ENCODE data around the gene FSTL5.

The FSTL5 gene

DNA sequence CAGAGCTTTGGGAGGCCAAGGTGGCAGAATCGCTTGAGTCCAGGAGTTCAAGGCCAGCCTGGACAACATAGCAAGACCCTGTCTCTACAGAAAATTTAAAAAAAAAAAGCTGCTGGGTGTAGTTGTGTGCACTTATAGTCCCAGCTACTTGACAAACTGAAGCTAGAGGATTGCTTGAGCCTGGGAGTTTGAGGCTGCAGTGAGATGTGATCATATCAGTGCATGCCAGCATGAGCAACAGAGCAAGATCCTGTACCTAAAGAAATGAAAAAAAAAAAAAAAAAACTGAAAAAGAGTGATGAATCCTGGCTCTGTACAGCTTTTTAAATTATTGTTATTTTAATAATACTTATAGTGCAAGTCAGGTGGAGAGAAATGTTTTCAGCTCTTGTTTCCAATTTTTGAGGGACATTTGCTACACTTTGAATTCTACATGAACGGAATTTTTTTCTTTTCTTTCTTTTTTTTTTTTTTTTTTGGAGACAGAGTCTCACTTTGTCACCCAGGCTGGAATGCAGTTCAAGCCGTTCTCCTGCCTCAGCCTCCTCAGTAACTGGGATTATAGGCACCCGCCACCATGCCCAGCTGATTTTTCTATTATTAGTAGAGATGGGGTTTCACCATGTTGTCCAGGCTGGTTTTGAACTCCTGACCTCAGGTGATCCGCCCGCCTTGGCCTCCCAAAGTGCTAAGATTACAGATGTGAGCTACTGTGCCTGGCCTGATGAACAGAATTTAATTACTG is 215.6 kb downstream of the FSTL5 start:
- TF ChIP-seq SIN3A (IDR thresholded peaks at IDR 0.05; ENCODE audit: borderline replicate concordance, insufficient read depth, low read length) (no peak), TAF1 (IDR thresholded peaks at IDR 0.05; ENCODE audit: borderline replicate concordance, insufficient read depth, low read length) (no peak), FOXP2 (optimal IDR thresholded peaks at IDR 0.05; ENCODE audit: borderline replicate concordance, extremely low read depth, extremely low read length, insufficient read depth) (no peak), POLR2AphosphoS5 (IDR thresholded peaks at IDR 0.05; ENCODE audit: low read depth, low read length) (no peak)
- TF ChIP-seq, protein P1, sequence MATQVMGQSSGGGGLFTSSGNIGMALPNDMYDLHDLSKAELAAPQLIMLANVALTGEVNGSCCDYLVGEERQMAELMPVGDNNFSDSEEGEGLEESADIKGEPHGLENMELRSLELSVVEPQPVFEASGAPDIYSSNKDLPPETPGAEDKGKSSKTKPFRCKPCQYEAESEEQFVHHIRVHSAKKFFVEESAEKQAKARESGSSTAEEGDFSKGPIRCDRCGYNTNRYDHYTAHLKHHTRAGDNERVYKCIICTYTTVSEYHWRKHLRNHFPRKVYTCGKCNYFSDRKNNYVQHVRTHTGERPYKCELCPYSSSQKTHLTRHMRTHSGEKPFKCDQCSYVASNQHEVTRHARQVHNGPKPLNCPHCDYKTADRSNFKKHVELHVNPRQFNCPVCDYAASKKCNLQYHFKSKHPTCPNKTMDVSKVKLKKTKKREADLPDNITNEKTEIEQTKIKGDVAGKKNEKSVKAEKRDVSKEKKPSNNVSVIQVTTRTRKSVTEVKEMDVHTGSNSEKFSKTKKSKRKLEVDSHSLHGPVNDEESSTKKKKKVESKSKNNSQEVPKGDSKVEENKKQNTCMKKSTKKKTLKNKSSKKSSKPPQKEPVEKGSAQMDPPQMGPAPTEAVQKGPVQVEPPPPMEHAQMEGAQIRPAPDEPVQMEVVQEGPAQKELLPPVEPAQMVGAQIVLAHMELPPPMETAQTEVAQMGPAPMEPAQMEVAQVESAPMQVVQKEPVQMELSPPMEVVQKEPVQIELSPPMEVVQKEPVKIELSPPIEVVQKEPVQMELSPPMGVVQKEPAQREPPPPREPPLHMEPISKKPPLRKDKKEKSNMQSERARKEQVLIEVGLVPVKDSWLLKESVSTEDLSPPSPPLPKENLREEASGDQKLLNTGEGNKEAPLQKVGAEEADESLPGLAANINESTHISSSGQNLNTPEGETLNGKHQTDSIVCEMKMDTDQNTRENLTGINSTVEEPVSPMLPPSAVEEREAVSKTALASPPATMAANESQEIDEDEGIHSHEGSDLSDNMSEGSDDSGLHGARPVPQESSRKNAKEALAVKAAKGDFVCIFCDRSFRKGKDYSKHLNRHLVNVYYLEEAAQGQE (IDR thresholded peaks at IDR 0.05; ENCODE audit: insufficient read depth in 1 of 2, low read depth in 2 of 2, low read length in 2 of 2): no peak

DNA sequence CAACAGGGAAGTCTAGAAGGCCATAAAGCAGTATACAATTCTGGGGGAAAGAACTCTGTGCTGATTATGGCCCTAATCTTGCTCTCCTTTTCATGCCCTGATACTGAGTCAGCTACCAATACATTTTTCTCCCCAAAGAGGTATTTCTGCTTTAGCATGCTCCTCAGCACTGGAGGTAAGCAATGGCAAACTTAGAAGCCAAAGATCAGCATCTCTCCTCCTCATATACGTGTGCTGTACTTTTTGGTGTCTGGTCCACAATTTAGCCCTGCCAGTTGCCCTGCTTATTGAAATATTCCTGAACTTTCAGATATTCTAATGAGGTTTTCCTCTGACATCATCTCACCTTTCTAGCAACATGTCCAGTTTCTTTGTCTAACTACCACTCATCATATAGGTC is 226.2 kb downstream of the FSTL5 start:
- TF ChIP-seq FOXP2 (optimal IDR thresholded peaks at IDR 0.05; ENCODE audit: borderline replicate concordance, extremely low read depth, extremely low read length, insufficient read depth) (no peak), TAF1 (IDR thresholded peaks at IDR 0.05; ENCODE audit: borderline replicate concordance, insufficient read depth, low read length) (no peak), SIN3A (IDR thresholded peaks at IDR 0.05; ENCODE audit: borderline replicate concordance, insufficient read depth, low read length) (no peak), POLR2AphosphoS5 (IDR thresholded peaks at IDR 0.05; ENCODE audit: low read depth, low read length) (no peak)
- TF ChIP-seq, protein P1 (IDR thresholded peaks at IDR 0.05; ENCODE audit: insufficient read depth in 1 of 2, low read depth in 2 of 2, low read length in 2 of 2): no peak

- TF ChIP-seq FOXP2 (optimal IDR thresholded peaks at IDR 0.05; ENCODE audit: borderline replicate concordance, extremely low read depth, extremely low read length, insufficient read depth) (no peak), TAF1 (IDR thresholded peaks at IDR 0.05; ENCODE audit: borderline replicate concordance, insufficient read depth, low read length) (no peak), POLR2AphosphoS5 (IDR thresholded peaks at IDR 0.05; ENCODE audit: low read depth, low read length) (no peak), SIN3A (IDR thresholded peaks at IDR 0.05; ENCODE audit: borderline replicate concordance, insufficient read depth, low read length) (no peak)
- TF ChIP-seq, protein P1 (IDR thresholded peaks at IDR 0.05; ENCODE audit: insufficient read depth in 1 of 2, low read depth in 2 of 2, low read length in 2 of 2): no peak
Observed at GRCh38 chr4:161936625-161937550, 226.9 kb downstream of the FSTL5 start.

GRCh38 chr4:161931089-161931488 is 232.7 kb downstream of the FSTL5 start:
- TF ChIP-seq POLR2AphosphoS5 (IDR thresholded peaks at IDR 0.05; ENCODE audit: low read depth, low read length) (no peak), SIN3A (IDR thresholded peaks at IDR 0.05; ENCODE audit: borderline replicate concordance, insufficient read depth, low read length) (no peak), TAF1 (IDR thresholded peaks at IDR 0.05; ENCODE audit: borderline replicate concordance, insufficient read depth, low read length) (no peak), FOXP2 (optimal IDR thresholded peaks at IDR 0.05; ENCODE audit: borderline replicate concordance, extremely low read depth, extremely low read length, insufficient read depth) (no peak)
- TF ChIP-seq, protein P1 (IDR thresholded peaks at IDR 0.05; ENCODE audit: insufficient read depth in 1 of 2, low read depth in 2 of 2, low read length in 2 of 2): no peak
